CD4-positive, alpha-beta T cell treated with Interleukin-17A for 4 hours (primary cell): ENCODE measurements around the gene VLDLR.

Experiments used
- DNase-seq: peaks from one replicate; pipeline ENCODE4 v3.0.0-alpha.2; 2020; ENCODE audit warnings: mixed read lengths

VLDLR gene

GRCh38 chr9:2622461-2623287 lies 1.1 kb downstream of the VLDLR start:
- no peak for DNase-seq

DNA sequence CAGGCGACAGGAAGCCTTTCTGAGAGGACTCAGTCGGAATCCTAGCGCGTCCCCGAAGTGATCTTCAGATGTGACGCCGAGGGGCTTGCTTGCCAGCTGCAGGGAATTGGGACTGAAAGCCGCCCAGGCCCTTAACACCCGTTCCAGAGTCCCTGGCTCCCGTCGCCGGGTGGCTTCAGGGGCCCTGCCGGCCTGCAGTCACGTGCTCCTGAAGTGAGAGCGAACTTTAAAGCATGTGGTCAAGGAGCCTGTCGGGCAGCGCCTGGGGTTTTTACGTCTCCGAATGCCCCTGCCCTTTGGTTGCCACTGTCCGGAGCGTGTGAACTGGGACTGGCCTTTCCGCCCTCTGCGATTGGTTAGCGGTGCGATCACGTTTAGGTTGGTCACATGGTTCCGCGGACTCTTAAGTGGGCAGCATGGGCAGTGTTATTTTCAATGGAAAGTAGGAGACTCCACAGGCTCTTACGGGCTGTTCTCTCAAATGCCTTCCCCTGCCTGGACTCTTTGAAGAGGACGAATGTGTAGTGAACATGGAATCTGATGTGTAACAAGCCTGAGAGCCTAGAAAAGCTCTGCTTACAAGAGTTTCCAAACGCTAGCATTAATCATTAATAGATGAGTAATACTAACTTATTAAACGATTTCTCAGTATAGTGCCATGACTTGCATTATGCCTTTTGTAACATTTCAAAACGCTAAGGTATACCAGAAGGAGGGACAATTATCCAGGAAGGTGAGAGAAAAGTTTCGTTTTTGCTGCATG lies 1.9 kb downstream of the VLDLR start:
- DNase-seq = no peak

DNA sequence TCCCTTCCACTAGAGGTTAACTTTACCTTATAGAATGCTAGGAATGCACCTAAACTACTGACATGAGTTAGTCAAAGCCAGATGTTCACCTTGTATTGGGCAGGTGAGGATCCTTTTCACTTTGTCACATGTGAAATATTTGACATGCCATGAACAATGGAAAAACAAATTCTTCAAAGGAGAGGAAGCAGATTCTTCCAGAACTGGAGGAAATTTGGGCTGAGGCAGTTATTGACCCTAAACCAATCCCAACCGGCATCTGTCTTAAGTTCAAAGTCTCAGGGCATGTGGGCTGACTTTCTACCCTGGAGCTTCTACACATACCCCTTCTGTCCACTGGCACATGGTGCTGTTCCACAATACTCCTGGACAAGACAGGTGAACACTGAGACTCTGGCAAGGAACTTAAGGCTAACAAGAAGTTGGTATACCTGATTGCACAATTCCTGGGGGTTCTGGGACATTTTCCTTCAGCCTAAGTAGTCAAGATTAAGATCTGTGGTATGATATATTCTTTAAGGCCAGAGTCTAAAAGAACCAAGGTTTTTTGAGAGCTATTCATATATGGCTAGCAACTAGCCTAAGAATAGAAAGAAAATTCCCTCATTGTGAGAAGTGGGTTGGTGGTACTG lies 2.6 kb downstream of the VLDLR start:
- DNase-seq = no peak

- DNase-seq = no peak
These were observed 3.8 kb downstream of the VLDLR start for GRCh38 chr9:2625427-2625826.

DNA sequence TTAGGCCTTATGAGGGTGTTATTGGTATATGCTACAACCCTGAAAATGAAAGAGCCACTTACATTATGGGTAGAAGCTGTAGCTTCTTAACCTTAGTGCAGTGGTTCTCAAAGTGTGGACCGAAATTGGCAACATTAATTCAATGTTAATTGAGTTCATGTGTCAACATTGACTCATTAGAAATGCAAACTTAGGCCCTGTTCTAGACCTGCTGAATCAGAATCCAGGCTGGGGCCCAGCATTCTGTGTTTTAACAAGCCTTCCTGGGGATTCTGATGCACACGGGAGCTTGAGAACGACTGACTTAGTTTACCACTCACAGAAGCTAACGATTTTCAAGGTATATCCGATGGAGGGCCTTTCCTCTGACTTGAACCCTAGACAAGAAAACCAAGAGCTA lies 7.3 kb downstream of the VLDLR start:
- no peak for DNase-seq

- no peak for DNase-seq
These were observed 8.6 kb downstream of the VLDLR start for GRCh38 chr9:2630158-2630557.

DNA sequence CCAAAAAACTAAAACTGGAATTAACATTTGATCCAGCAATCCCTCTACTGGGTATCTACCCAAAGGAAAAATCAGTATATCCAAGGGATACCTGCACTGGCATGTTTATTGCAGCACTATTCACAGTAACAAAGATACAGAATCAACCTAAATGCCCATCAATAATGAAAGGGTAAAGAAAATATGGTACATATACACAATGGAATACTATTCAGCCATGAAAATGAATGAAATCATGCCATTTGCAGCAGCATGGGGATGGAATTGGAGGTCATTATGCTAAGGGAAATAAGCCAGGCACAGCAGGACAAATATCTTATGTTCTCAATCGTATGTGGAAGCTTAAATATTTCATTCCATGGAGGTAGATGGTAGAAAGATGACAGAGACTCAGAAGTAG lies 9.7 kb downstream of the VLDLR start:
- DNase-seq = no peak

DNA sequence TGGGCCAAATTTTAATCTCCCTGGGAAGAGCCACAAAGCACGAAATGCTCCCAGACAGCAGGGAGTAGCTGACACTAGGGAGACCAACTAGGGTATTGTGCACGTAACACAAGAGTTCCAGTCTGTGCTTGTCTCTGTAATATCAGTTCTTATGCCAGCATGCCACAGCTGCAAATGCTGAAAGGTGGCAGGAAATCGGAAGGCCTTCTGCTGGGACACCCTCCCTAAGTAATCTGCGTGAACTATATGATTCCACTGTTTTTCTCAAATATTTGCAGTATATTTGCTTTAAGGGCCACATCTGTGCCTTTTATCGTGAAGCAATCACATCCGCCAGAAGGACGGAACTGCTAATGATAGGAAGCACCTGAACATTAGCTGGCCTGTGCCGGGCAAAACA lies 12.6 kb downstream of the VLDLR start:
- DNase-seq = no peak

- no peak for DNase-seq
These were observed 13.2 kb downstream of the VLDLR start for GRCh38 chr9:2634818-2635217.

GRCh38 chr9:2635922-2636321 lies 14.3 kb downstream of the VLDLR start:
- DNase-seq = no peak

DNA sequence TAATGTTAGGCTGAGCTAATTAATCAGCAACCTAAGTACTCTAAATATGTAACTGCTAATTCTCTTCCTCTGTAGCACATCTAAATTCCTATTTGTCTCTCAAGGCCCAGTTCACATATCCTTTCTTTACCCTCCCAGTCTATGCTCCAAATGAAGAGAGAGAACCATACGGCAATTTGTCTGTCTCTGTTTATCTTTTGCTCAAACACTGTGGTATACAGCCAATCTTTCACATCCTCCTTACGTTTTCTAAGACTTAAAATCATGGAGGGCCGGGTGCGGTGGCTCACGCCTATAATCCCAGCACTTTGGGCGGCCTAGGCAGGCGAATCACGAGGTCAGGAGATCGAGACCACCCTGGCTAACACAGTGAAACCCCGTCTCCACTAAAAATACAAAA lies 15.8 kb downstream of the VLDLR start:
- no peak for DNase-seq

DNA sequence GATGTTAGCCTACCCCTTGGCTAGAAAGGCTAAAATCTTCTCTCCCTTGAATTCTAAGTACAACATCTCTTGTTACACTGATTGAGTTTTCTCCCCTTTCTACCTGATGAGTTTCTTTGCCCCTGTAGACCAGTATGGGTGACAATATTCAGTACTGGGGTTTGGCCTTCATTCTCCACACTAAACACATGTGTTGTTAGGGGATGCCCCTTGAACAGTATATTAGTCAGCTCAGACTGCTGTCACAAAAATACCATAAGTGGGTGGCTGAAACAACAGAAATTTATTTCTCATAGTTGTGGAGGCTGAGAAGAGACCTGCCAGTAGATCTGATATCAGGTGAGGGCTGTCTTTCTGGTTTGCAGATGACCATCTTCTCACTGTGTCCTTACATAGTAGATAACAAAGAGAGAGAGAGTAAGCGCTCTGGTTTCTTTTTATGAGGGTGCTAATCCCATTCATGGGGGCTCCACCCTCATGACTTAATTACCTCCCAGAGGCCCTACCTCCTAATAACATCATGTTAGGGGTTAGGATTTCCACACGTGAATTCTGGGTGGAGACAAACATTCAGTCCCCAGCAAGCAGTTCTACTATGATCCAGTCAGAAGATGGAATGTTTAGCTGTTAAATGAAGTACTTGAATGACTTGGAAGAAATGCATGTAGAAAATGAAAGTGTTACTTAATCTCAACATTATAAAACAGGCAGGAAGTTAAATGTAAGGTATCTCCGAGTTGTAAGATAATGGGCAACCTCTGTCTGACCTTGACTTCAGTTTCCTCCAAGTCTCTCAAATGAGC lies 17.5 kb downstream of the VLDLR start:
- DNase-seq = no peak

GRCh38 chr9:2639786-2640185 lies 18.2 kb downstream of the VLDLR start:
- no peak for DNase-seq

- no peak for DNase-seq
These were observed 19.0 kb downstream of the VLDLR start for GRCh38 chr9:2640570-2640969.

GRCh38 chr9:2641033-2641432 lies 19.4 kb downstream of the VLDLR start:
- no peak for DNase-seq

DNA sequence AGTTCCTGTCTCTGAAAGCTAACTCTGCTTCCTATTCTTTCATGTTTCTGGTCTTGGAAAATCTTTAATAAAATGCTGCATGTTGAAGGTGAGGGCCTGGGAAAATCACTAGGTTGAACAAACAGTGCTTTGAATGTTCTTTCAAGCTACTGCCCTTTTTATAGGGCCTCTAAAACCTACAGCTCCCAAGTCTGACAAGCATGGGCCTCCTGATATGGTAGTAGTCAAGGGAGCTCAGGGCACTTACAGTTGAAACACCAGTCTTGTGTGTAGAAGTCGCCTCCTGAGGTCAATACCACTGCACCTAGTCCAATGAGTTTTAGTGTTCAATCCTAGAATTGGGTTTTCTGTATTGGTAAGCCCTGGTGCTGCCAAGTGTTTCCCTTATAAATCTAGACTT lies 20.5 kb downstream of the VLDLR start:
- no peak for DNase-seq

DNA sequence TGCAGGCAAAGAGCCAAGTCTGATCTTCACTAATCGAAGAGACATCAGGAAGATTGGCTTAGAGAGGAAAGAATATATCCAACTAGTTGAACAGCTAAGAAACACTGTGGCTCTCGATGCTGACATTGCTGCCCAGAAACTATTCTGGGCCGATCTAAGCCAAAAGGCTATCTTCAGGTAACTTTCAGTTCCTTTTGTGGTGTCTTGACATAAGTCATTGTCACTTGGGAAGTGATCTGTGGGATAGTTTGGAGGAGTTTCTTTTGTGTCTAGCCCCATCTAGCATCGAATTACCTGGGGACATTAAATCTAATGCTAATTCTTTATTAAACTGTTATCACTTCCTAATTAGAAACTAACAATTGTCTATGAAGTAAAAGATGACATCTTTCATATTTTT lies 24.0 kb downstream of the VLDLR start:
- no peak for DNase-seq

- DNase-seq = peak; percentile 30
These were observed 33.9 kb downstream of the VLDLR start for GRCh38 chr9:2655411-2655901.

DNA sequence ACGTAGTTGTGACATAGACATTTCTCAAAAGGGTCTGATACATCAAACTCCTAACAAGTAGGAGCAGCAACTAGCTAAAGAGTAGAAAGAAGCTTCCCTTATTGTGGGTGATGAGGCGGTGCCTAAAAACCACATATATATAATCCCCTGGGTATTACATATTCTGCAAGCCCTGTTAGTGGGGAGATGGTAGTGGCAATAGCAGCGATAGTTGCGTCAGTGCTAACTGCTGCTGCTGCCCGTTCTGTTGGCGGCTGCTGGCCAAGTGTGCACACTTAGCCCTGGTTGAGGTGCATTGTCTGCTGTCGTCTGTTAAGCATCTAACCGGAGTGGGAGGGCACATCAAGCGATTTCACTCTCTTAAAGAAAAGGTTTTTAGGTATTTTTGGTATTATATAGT lies 35.8 kb downstream of the VLDLR start:
- DNase-seq = peak; percentile 16

DNA sequence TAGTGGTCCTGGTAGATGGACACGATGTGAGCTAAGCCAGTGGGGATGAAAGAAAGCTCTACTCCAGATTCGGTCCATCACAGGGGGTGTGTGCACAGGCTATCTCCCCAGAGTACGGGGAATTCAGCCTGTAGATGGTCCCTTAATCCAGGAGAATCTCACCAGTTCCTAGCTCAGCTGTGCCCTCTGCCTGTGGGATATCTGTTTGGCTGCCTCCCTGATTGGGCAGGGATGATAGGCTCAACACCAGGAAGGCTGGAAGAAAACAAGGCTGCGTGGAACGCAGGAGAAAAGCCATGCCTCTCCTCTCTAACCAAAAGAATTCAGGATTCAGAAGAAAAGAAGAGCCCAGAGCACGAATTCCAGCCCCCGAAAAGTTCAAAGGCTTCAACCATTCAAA lies 40.9 kb downstream of the VLDLR start:
- no peak for DNase-seq

GRCh38 chr9:2663461-2664173 lies 42.0 kb downstream of the VLDLR start:
- no peak for DNase-seq
